SK-N-SH (cell line): ENCODE data around the gene BCAS3. TPM values are rescaled to one million over a fixed set of nuclear protein-coding genes. Genes with fewer than 3 reads are reported as not detected.

Source experiments
- CTCF ChIA-PET: fragments of 300-600, 350-600 bp; formaldehyde crosslinking; extraction: SDS; loops from one replicate; lab custom pipeline; 2021; lab: Yijun Ruan, JAX
- POLR2A ChIA-PET: fragments of 350-600 bp; sonication (Branson Sonifier 250); formaldehyde crosslinking; extraction: SDS; loops from one replicate; lab custom pipeline; 2020; ENCODE audit warnings: antibody characterized with exemption, inconsistent platforms; lab: Yijun Ruan, JAX
- DNase-seq: peaks from one replicate; pipeline ENCODE4 v3.0.0; 2012
- H2AFZ ChIP-seq: fragments of 200-600 bp; sonication (generic); 2 replicates; pipeline ENCODE4 v1.8.1; 2016; ENCODE audit warnings: antibody characterized with exemption, mild to moderate bottlenecking, low read depth
- H3F3A ChIP-seq: fragments of 200-600 bp; sonication (generic); replicated peaks from 2 replicates; pipeline ENCODE3; 2016; ENCODE audit warnings: antibody characterized with exemption, mild to moderate bottlenecking; ENCODE audit not compliant: insufficient read depth
- H3K27ac ChIP-seq, 2 experiments: fragments of 200-500 bp in 1 of 2; fragments of 200-600 bp in 1 of 2; sonication (Bioruptor generic) in 1 of 2; sonication (generic), shearing (Covaris generic) in 1 of 2; 2 replicates each; pipeline versions ENCODE4 v1.5.1 to v1.6.1; 2014 to 2016; ENCODE audit warnings: low read depth in 2 of 2, inconsistent platforms in 1 of 2, low read length in 1 of 2, mild to moderate bottlenecking in 1 of 2, mixed read lengths in 1 of 2
- H3K27me3 ChIP-seq: fragments of 200-600 bp; sonication (generic), shearing (Covaris generic); 2 replicates; pipeline ENCODE4 v1.6.1; 2016; ENCODE audit warnings: mixed run types; ENCODE audit not compliant: insufficient read depth
- H3K36me3 ChIP-seq, 2 experiments: fragments of 200-500 bp in 1 of 2; fragments of 200-600 bp in 1 of 2; sonication (Bioruptor generic) in 1 of 2; sonication (generic) in 1 of 2; replicated peaks in 1 of 2; 2 replicates each; pipeline versions ENCODE3 to v1.5.1; 2014 to 2016; ENCODE audit warnings: low read length in 1 of 2, mild to moderate bottlenecking in 1 of 2; ENCODE audit not compliant: insufficient read depth in 2 of 2, control insufficient read depth in 1 of 2
- H3K4me1 ChIP-seq, 2 experiments: fragments of 200-500 bp in 1 of 2; fragments of 200-600 bp in 1 of 2; sonication (Bioruptor generic) in 1 of 2; sonication (generic), shearing (Covaris generic) in 1 of 2; 2 replicates each; pipeline versions ENCODE4 v1.5.1 to v1.6.1; 2014 to 2016; ENCODE audit warnings: low read depth in 1 of 2, low read length in 1 of 2, mixed run types in 1 of 2; ENCODE audit not compliant: insufficient read depth in 2 of 2, control insufficient read depth in 1 of 2
- H3K4me2 ChIP-seq: fragments of 200-600 bp; sonication (generic), shearing (Covaris generic); 2 replicates; pipeline ENCODE4 v1.6.1; 2017; ENCODE audit warnings: mixed run types
- H3K4me3 ChIP-seq, 2 experiments: fragments of 200-500 bp in 1 of 2; fragments of 200-600 bp in 1 of 2; sonication (Bioruptor generic) in 1 of 2; sonication (generic), shearing (Covaris generic) in 1 of 2; 2 replicates each; pipeline versions ENCODE4 v1.5.1 to v1.8.1; 2014 to 2016; ENCODE audit warnings: low read depth in 2 of 2, inconsistent platforms in 1 of 2, low read length in 1 of 2, mild to moderate bottlenecking in 1 of 2, mixed read lengths in 1 of 2, moderate library complexity in 1 of 2
- H3K79me2 ChIP-seq: fragments of 200-600 bp; sonication (generic); 2 replicates; pipeline ENCODE4 v1.8.1; 2017; ENCODE audit warnings: mild to moderate bottlenecking; ENCODE audit not compliant: insufficient read depth
- H3K9ac ChIP-seq: fragments of 200-600 bp; sonication (generic); 2 replicates; pipeline ENCODE4 v1.6.1; 2017; ENCODE audit warnings: mixed run types
- H3K9me2 ChIP-seq: fragments of 200-600 bp; sonication (generic); 2 replicates; pipeline ENCODE4 v1.6.1; 2017; ENCODE audit warnings: mixed run types
- H3K9me3 ChIP-seq: fragments of 200-600 bp; sonication (generic); 2 replicates; pipeline ENCODE4 v1.6.1; 2017; ENCODE audit warnings: mixed run types, mild to moderate bottlenecking, moderate library complexity
- H4K20me1 ChIP-seq: fragments of 200-600 bp; sonication (generic); 2 replicates; pipeline ENCODE4 v1.6.1; 2017; ENCODE audit warnings: mild to moderate bottlenecking, mixed run types; ENCODE audit not compliant: insufficient read depth
- FOSL2 ChIP-seq: IDR thresholded peaks from 2 replicates; pipeline ENCODE4 v1.4.0; 2012; ENCODE audit warnings: low read depth, mild to moderate bottlenecking, moderate library complexity, borderline replicate concordance
- GABPA ChIP-seq: IDR thresholded peaks from 2 replicates; pipeline ENCODE4 v1.4.0; 2012; ENCODE audit warnings: low read depth, mild to moderate bottlenecking
- JUND ChIP-seq: IDR thresholded peaks from 2 replicates; pipeline ENCODE4 v1.4.0; 2012
- NFIC ChIP-seq: IDR thresholded peaks from 2 replicates; pipeline ENCODE4 v1.4.0; 2012; ENCODE audit warnings: borderline replicate concordance
- SMC3 ChIP-seq: IDR thresholded peaks from 2 replicates; pipeline ENCODE4 v1.6.1; 2012; ENCODE audit warnings: low read depth, low read length, improper control_type of control experiment
- TEAD4 ChIP-seq: IDR thresholded peaks from 2 replicates; pipeline ENCODE4 v1.4.0; 2012; ENCODE audit warnings: mild to moderate bottlenecking, borderline replicate concordance; ENCODE audit not compliant: insufficient read depth
- WGBS: methylation state at CpG from one replicate; pipeline ENCODE4 v1.1.6; 2017; ENCODE audit warnings: low lambda C conversion rate; 5-methylcytosine and 5-hydroxymethylcytosine counted together
- polyA plus RNA-seq, 3 experiments: library from polyadenylated mRNA; depleted of rRNA; stranded (reverse); fragments of >200 nt; gene quantifications; 2 replicates each; pipeline ENCODE4 v1.2.3, GENCODE V29; 2012
- TF ChIP-seq, protein P1 (sequence below): IDR thresholded peaks from 2 replicates; pipeline ENCODE4 v1.6.1; 2012; ENCODE audit warnings: mild to moderate bottlenecking, low read depth, low read length, moderate library complexity
- TF ChIP-seq, protein P2 (sequence below): fragments of 150-350 bp; IDR thresholded peaks from 2 replicates; pipeline ENCODE4 v1.6.1; 2016; ENCODE audit warnings: mild to moderate bottlenecking, low read depth, low read length

BCAS3 gene
- polyA plus RNA-seq, 1 of the 3 experiments (the other 2 are of a cell fraction), result 5.9 TPM

DNA sequence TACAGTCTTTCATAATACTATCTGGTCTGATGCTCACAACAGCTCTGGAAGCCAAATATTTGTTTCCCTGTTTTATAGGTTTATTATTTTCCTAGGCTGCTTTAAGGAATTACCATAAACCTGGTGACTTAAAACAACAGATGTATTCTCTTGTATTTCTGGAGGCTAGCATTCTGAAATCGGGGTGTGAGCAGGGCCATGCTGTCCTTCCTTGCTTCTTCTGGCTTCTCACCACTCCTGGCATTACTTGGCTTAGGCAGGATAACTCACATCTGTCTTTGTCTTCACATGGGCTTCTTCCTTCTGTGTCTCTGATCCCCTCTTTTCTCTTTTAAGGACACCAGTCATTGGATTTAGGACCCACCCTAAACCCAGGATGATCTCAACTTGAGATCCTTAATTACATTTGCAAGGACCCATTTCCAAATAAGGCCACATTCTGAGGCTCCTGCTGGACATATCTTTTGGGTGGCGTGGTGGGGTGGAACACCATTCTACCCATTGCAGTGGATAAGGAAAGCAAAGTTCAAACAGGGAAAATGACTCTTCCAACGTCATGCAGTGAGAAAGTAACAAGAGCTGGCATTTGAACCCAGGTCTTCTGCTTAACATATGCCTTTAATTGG is 682.8 kb downstream of the BCAS3 start:
- Histone ChIP-seq H3K4me2 (no peak overlapping the region), H3K4me3 (no peak overlapping the region), H3K9ac (no peak overlapping the region), H3K27me3 (no peaks in the 10 kb centered on the region), H3K9me2 (no peaks in the 10 kb centered on the region), H2AFZ (no peak overlapping the region), H3K36me3 (no peaks in the 10 kb centered on the region), H3K79me2 (no peaks in the 10 kb centered on the region), H3K27ac (no peak overlapping the region), H3F3A (peaks cover 8% of the 10 kb centered on the region), H3K4me1 (peaks cover 0 to 9% of the 10 kb centered on the region in 2 experiments; a peak in 1 of 4 replicates), H4K20me1 (no peaks in the 10 kb centered on the region), H3K9me3 (no peaks in the 10 kb centered on the region)
- no peak for DNase-seq
- POLR2A ChIA-PET, result no interaction called here
- WGBS, result 89% methylated on average over 3 of the region's 3 CpGs
- TF ChIP-seq SMC3 (no peak), JUND (no peak), NFIC (no peak)
- TF ChIP-seq, protein P1, sequence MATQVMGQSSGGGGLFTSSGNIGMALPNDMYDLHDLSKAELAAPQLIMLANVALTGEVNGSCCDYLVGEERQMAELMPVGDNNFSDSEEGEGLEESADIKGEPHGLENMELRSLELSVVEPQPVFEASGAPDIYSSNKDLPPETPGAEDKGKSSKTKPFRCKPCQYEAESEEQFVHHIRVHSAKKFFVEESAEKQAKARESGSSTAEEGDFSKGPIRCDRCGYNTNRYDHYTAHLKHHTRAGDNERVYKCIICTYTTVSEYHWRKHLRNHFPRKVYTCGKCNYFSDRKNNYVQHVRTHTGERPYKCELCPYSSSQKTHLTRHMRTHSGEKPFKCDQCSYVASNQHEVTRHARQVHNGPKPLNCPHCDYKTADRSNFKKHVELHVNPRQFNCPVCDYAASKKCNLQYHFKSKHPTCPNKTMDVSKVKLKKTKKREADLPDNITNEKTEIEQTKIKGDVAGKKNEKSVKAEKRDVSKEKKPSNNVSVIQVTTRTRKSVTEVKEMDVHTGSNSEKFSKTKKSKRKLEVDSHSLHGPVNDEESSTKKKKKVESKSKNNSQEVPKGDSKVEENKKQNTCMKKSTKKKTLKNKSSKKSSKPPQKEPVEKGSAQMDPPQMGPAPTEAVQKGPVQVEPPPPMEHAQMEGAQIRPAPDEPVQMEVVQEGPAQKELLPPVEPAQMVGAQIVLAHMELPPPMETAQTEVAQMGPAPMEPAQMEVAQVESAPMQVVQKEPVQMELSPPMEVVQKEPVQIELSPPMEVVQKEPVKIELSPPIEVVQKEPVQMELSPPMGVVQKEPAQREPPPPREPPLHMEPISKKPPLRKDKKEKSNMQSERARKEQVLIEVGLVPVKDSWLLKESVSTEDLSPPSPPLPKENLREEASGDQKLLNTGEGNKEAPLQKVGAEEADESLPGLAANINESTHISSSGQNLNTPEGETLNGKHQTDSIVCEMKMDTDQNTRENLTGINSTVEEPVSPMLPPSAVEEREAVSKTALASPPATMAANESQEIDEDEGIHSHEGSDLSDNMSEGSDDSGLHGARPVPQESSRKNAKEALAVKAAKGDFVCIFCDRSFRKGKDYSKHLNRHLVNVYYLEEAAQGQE, result no peak
- TF ChIP-seq, all 33 proteins: peak for 0
- CTCF ChIA-PET, result interaction anchor here (1.0 to 2.2 kb wide), 4 partner anchors 9 to 388 kb away, joined by 4 to 13 read pairs (median 6); no protein-coding TSS in a partner anchor

GRCh38 chr17:61361084-61361483 is 683.4 kb downstream of the BCAS3 start:
- H3K79me2 ChIP-seq, result no peaks in the 10 kb centered on the region
- no peak overlapping the region for H3K4me3 ChIP-seq
- 75% methylated on average over 2 of the region's 2 CpGs for WGBS
- peaks cover 0 to 9% of the 10 kb centered on the region in 2 experiments; a peak in 1 of 4 replicates for H3K4me1 ChIP-seq
- H3F3A ChIP-seq, result peaks cover 8% of the 10 kb centered on the region
- H4K20me1 ChIP-seq, result no peaks in the 10 kb centered on the region
- no peak for DNase-seq
- H3K27me3 ChIP-seq, result no peaks in the 10 kb centered on the region
- H3K9me2 ChIP-seq, result no peaks in the 10 kb centered on the region
- peak; percentile 69 for TF ChIP-seq JUND
- TF ChIP-seq GABPA, result no peak
- TF ChIP-seq FOSL2, result peak; percentile 60; the same call in 1 of the 2 replicates
- TF ChIP-seq, protein P2, sequence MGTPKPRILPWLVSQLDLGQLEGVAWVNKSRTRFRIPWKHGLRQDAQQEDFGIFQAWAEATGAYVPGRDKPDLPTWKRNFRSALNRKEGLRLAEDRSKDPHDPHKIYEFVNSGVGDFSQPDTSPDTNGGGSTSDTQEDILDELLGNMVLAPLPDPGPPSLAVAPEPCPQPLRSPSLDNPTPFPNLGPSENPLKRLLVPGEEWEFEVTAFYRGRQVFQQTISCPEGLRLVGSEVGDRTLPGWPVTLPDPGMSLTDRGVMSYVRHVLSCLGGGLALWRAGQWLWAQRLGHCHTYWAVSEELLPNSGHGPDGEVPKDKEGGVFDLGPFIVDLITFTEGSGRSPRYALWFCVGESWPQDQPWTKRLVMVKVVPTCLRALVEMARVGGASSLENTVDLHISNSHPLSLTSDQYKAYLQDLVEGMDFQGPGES, result no peak
- peak; percentile 32; the same call in 1 of the 2 replicates for TF ChIP-seq TEAD4
- H3K27ac ChIP-seq, result no peak overlapping the region
- no peak overlapping the region for H3K4me2 ChIP-seq
- ChIA-PET POLR2A (no interaction called here), CTCF (interaction anchor here (1.0 to 1.8 kb wide), 5 partner anchors 9 to 38 kb away, joined by 4 to 6 read pairs (median 4); no protein-coding TSS in a partner anchor)
- no peak overlapping the region for H3K9ac ChIP-seq
- H3K36me3 ChIP-seq, result no peaks in the 10 kb centered on the region
- H3K9me3 ChIP-seq, result no peaks in the 10 kb centered on the region
- H2AFZ ChIP-seq, result no peak overlapping the region
